NCI-H2227 (cell line): ENCODE data around the gene GHRL.

Experiments used
- DNase-seq: peaks from one replicate; lab custom pipeline; 2025; ENCODE audit not compliant: unreplicated experiment; lab: John Stamatoyannopoulos, UW

The GHRL gene

GRCh38 chr3:10248184-10248983, 44.4 kb downstream of the GHRL start, which contains the start of gene TATDN2:
Gene TATDN2, plus strand, starts transcription at chr3:10248459. Its CDS starts 742 bp downstream, at chr3:10249201.
- DNase-seq = peak; percentile 95

- peak; percentile 52 for DNase-seq
These were observed 45.0 kb downstream of the GHRL start for GRCh38 chr3:10247679-10248183.

GRCh38 chr3:10245081-10245712, 47.5 kb downstream of the GHRL start:
- no peak for DNase-seq

- DNase-seq = no peak
These were observed 48.7 kb downstream of the GHRL start for GRCh38 chr3:10244009-10244408.

- DNase-seq = no peak
These were observed 50.3 kb downstream of the GHRL start for GRCh38 chr3:10242182-10243065.

- no peak for DNase-seq
These were observed 51.9 kb downstream of the GHRL start for GRCh38 chr3:10240799-10241198.

GRCh38 chr3:10238345-10239183, 54.2 kb downstream of the GHRL start:
- no peak for DNase-seq
